Activated CD4-positive, alpha-beta T cell treated with anti-CD3 and anti-CD28 coated beads, Interleukin-2, amount 50 U/mL, for 4 hours (primary cell): ENCODE measurements around the gene MOCS1.

ENCODE experiments used
- DNase-seq, 2 experiments: peaks; one replicate each; pipeline ENCODE4 v3.0.0-alpha.2; 2020

The MOCS1 gene

GRCh38 chr6:39948199-39948791 is 14.0 kb upstream of the MOCS1 start:
- no peak for DNase-seq

DNA sequence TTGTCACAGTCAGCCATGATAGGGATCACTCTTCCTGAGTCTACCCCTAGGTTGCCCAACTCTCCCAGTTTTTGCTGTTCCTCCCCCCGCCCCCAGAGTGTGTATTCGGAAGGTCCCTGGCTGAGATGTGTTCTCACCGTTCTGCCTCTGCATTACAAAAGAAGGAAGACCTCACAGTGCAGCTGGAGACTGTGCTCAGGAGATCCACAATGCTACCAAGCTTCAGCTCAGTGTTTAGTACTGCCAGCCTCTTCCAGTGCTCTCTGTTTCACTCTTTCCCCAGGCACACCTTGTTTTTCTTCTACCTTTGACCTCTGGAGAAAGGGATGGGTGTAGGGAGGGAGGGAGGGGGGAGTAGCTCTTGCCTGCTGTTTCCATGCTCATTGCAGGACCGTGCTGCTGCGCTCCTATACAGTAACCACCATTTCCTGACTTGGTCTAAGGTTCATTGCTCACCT is 13.4 kb upstream of the MOCS1 start:
- DNase-seq = no peak

DNA sequence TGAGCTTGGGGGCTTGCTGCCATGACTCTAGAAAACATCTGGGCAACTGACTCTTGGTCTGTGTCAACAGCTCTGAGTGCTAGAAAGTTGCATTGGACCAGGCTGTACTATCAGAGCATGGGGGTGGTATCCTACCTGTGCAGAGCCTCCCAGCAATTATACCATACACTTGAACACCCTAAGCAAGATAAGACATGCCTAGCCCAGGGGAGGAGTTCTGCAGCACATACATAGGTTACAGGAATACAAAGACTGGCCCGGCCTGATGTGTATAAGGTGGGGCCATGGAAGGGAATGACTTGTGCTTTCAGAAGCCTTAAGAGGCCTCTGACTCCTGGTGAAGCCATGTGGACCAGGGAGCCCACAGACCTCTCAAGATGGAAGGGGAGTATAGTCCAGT is 11.4 kb upstream of the MOCS1 start:
- DNase-seq = no peak

GRCh38 chr6:39942903-39943580 is 8.8 kb upstream of the MOCS1 start:
- no peak for DNase-seq

- no peak for DNase-seq
Measured at GRCh38 chr6:39941820-39942219, 7.6 kb upstream of the MOCS1 start.

GRCh38 chr6:39941138-39941537 is 6.9 kb upstream of the MOCS1 start:
- no peak for DNase-seq

DNA sequence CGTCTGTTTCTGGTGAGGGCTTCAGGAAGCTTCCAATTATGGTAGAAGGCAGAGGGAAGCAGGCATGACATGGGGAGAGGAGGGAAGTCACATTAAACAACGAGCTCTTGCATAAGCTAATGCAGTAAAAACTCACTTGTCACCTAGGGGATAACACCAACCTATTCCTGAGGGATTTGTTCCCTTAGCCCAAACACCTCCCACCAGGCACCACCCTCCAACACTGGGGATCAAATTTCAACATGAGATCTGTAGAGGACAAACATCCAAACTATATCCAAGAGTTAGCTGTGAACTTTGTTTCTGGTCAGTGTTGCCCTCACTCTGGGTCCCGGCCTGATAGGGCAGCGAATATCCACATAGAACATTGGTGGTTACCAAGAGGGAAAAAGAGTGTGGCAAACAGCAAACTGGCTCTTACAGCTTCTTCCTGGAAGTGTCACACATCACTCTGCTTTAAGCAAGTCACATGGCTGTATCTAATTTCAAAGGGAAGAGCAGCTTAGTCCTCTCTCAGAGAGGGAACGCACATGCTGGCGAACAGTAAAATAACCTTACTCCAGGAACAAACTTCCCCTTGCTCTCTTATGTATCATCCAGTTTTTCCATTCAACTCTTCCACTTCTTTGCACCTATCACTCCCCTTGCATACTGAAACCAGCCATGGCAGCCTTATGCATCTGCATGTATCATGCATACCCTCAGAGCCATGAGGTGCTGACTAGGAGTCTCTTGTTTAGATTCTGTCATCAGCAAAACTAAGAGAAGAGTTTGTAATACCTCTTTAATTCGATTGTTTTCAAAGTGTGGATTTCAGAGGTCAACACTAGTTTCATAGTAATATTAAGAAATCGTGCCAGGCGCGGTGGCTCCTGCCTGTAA is 4.8 kb upstream of the MOCS1 start:
- no peak for DNase-seq

GRCh38 chr6:39937686-39938333 is 3.5 kb upstream of the MOCS1 start:
- no peak for DNase-seq

DNA sequence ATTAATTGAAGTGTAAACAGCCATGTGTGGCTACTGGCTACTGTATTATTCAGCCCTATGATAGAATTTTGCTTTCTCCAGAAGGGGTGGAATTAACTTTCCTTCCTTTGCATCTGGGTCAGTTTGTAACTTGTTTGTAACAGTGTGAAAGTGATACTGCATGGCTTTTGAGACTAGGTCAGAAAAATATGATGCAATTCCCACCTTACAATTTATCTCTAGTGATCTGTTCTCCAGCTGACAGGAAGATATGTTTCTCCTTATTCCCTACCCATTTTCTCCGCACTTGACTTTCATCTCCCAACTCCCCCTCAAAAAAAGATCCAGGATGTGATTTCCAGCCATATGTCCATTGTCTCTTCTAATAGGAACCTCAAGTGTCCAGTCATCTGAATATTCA is 2.6 kb upstream of the MOCS1 start:
- DNase-seq = no peak

- no peak for DNase-seq
Measured at GRCh38 chr6:39935241-39935640, 979 bp upstream of the MOCS1 start.

DNA sequence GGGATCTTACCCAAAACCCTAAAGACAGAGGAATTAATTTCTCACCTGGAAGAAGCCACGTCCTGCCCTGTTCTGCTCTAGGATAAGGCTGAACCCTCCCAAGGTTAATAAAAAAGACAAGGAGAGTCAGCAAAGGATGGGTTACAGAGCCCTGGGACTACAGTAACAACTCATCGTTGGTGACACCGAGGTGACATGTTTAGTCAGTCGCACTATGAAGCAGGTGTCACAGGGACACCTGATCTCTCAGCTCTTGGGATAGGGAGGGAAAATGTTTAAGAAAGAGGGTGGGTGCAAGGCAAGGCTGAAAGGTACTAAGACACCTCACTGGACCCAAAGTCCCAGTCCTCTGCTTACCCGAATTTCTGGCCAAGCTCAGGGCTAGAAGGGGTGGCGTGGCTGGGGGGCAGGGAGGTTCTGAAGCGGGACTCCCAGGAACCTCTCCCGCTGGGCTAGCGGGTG is 562 bp downstream of the MOCS1 start:
- DNase-seq = no peak

- DNase-seq = no peak
Measured at GRCh38 chr6:39932386-39932910, 1.8 kb downstream of the MOCS1 start.

DNA sequence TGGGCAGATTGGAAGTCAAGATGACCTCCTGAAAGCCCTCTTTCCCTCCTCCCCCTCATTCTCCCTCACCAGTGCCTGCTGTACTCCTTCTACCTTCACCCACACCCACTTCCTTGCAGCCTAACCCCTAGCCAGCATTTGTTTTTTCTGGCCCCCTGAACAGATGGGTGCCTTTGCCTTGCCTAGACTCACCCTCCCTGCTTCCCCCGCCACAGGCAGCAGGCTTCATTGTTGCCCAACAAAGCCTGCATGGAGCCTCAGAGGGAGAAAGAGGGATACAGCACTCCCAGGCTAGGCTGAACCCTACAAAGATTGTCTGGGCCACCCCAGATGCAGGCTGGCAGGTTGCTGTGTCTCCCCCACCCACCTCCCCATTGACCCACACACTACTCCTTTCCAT is 2.7 kb downstream of the MOCS1 start:
- no peak for DNase-seq

- no peak for DNase-seq
Measured at GRCh38 chr6:39930540-39930939, 3.7 kb downstream of the MOCS1 start.

DNA sequence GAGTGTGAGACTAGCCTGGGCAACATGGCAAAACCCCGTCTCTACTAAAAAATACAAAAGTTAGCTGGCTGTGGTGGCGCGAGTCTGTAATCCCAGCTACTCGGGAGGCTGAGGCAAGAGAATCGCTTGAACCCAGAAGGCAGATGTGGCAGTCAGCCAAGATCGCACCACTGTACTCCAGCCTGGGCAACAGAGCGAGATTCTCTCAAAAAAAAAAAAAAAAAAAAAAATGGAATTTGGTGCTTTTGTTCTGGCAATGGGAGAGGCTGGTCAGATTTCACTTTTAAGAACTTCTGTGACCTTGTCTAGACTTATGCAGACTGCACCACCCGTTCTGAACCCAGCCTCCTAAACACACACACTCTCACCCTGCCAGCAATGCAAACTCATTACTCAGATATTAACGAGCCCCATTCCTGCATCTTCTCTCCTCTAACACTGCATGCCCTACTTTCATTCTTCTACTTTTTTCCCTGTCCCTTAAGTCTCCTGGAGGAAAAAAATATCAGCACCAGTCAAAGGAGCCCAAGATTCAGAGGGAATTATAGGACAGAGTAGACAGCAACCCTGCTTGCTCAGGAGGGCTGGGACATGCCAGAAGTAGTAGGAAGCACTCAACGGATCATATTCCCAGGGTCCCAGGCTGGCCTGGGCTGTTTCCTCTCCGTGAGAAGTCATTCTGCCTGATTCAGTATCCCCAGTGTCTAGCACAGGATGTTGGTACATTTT is 4.4 kb downstream of the MOCS1 start:
- DNase-seq = no peak

DNA sequence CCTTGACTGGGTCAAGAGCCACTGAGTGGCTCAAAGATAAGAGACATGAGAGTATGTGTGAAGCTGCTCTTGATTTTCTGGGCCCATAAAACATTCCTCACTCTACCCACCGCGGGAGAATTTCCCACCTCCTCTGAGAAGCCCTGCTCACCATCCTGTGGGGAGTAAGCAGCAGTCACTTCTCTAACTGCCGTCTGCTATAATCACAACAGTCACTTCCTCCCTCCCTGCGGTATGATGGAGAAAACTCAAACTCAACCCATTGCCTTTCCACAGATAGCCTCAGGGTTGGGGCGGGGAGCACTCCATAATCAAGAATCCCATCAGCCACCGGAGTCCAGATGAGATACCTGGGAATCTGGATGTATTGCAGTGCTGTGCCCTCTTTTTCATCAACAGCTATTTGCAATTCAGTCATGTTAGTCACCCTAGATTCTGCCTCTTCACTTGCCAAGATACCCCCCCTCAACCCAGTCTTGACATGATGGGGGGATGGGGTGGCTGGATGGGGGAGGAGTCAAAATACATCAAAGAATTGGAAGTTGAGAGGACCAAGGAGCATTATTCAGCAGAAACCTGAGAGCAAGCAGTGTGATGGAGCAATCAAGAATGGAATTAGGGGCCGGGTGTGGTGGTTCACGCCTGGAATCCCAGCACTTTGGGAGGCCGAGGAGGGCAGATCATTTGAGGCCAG is 5.1 kb downstream of the MOCS1 start:
- DNase-seq = no peak

GRCh38 chr6:39927159-39927558 is 7.1 kb downstream of the MOCS1 start:
- DNase-seq = no peak

DNA sequence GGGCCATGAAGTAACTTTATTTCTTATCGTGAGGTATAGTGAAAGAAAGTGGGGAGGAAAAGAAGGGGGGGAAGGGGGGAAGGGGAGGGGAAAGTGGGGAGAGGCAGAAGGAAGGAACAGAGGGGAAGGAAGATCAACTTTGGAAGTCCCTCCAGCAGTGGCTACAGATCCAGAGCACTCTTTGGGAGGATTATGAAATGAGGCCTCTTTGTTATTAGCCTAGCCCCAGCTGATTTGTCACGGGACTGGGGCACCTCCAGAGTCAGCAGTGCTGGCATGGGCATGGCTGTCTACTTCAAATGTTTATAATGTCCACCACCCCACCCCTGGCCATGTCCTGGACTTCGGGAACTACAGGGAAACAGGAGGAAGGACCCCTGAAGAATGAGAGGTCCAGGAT is 7.6 kb downstream of the MOCS1 start:
- DNase-seq = no peak

DNA sequence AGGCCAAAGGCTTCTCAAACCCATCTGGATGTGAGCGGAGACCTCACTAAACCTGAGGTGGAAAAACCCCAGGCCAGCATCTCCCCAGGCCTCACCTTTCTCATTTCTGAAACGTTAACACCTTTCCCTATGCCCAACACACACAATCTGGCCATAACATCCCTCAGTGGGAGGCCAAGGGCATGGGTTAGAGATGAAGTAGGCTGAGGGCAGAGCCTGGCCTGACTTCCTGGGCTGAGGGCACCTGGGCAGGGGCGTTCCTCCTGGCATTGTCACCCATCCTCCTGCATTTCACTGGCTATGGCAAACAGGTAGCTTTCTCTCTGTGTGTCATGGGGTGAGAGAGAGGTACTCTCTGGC is 8.4 kb downstream of the MOCS1 start:
- no peak for DNase-seq

- no peak for DNase-seq
Measured at GRCh38 chr6:39925191-39925930, 8.9 kb downstream of the MOCS1 start.

GRCh38 chr6:39924283-39924682 is 10.0 kb downstream of the MOCS1 start:
- no peak for DNase-seq
